HG03354 (cell line): ENCODE data around the gene EEF2KMT.
A peak's percentile ranks its signal among the peaks of the same experiment; 100 is the strongest.
"Not testable (repeated sequence)": the region's sequence is repeated elsewhere in the genome, so short reads cannot be mapped to it uniquely, and the experiment has no call there.

Experiments used
- ATAC-seq: cut with Tn5 transposase; IDR thresholded peaks from one replicate; pipeline ENCODE4 v1.9.1; 2021; ENCODE audit warnings: mild to moderate bottlenecking; ENCODE audit not compliant: unreplicated experiment, poor library complexity, severe bottlenecking

The EEF2KMT gene

GRCh38 chr16:5097470-5098220 lies at the start of gene EEF2KMT:
EEF2KMT (minus strand) TSS chr16:5097795; CDS start chr16:5097739, 56 bp downstream.
- peak; percentile 98 for ATAC-seq

GRCh38 chr16:5144621-5144956 lies 47.0 kb upstream of the EEF2KMT start:
- ATAC-seq = not testable (repeated sequence)

GRCh38 chr16:5143761-5144620 lies 46.4 kb upstream of the EEF2KMT start:
- ATAC-seq = no peak

- ATAC-seq = not testable (repeated sequence)
Measured at GRCh38 chr16:5140151-5140550, 42.6 kb upstream of the EEF2KMT start.

- not testable (repeated sequence) for ATAC-seq
Measured at GRCh38 chr16:5134739-5135452, 37.3 kb upstream of the EEF2KMT start.

GRCh38 chr16:5132915-5133600 lies 35.5 kb upstream of the EEF2KMT start:
- not testable (repeated sequence) for ATAC-seq

- not testable (repeated sequence) for ATAC-seq
Measured at GRCh38 chr16:5131467-5132004, 33.9 kb upstream of the EEF2KMT start.

GRCh38 chr16:5117300-5118087 lies 19.9 kb upstream of the EEF2KMT start:
- ATAC-seq = not testable (repeated sequence)

GRCh38 chr16:5116780-5117295 lies 19.2 kb upstream of the EEF2KMT start:
- ATAC-seq = not testable (repeated sequence)

- ATAC-seq = not testable (repeated sequence)
Measured at GRCh38 chr16:5110933-5111332, 13.3 kb upstream of the EEF2KMT start.

- ATAC-seq = no peak
Measured at GRCh38 chr16:5108505-5109158, 11.0 kb upstream of the EEF2KMT start.

GRCh38 chr16:5105039-5105438 lies 7.4 kb upstream of the EEF2KMT start:
- ATAC-seq = not testable (repeated sequence)

GRCh38 chr16:5103296-5104032 lies 5.9 kb upstream of the EEF2KMT start:
- ATAC-seq = not testable (repeated sequence)

GRCh38 chr16:5099174-5099573 lies 1.6 kb upstream of the EEF2KMT start:
- ATAC-seq = not testable (repeated sequence)

- not testable (repeated sequence) for ATAC-seq
Measured at GRCh38 chr16:5098221-5099159, 895 bp upstream of the EEF2KMT start.

- ATAC-seq = not testable (repeated sequence)
Measured at GRCh38 chr16:5097061-5097469, 530 bp downstream of the EEF2KMT start.
